ENCODE results near the gene ABCC9.
"Not testable (repeated sequence)": the region's sequence is repeated elsewhere in the genome, so short reads cannot be mapped to it uniquely, and the experiment has no call there.

ABCC9 gene

GRCh38 chr12:21934173-21934572, 7.1 kb downstream of the ABCC9 start:
- FAIRE-seq, result no peak
- no peak for DNase-seq (ENCODE audit: low spot score)

DNA sequence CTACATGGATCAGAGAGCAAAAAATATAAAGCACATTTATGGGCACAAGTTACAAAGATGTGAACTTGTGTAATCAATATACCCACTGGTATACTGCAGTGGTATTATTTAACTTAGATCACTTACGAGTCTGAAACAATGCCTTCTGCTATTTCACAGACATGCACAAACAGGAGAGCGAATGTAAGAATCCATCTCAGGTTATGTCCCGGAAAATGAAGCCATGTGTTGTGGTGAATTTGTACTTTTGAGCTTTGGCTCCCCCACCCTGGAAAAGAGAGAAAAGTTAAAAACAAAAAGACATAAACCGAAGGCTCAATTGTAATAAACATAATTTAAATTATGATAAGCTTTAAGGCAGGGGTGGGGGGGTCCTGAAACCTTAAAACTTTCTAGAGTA, 7.6 kb downstream of the ABCC9 start:
- no peak for FAIRE-seq
- no peak for DNase-seq (ENCODE audit: low spot score)

GRCh38 chr12:21929972-21930371, 11.3 kb downstream of the ABCC9 start:
- not testable (repeated sequence) for DNase-seq (ENCODE audit: low spot score); FAIRE-seq

GRCh38 chr12:21925296-21925913, 15.8 kb downstream of the ABCC9 start:
- DNase-seq (ENCODE audit: low spot score) (no peak), FAIRE-seq (no peak)

GRCh38 chr12:21921436-21921835, 19.8 kb downstream of the ABCC9 start:
- DNase-seq (ENCODE audit: low spot score) (no peak), FAIRE-seq (no peak)

DNA sequence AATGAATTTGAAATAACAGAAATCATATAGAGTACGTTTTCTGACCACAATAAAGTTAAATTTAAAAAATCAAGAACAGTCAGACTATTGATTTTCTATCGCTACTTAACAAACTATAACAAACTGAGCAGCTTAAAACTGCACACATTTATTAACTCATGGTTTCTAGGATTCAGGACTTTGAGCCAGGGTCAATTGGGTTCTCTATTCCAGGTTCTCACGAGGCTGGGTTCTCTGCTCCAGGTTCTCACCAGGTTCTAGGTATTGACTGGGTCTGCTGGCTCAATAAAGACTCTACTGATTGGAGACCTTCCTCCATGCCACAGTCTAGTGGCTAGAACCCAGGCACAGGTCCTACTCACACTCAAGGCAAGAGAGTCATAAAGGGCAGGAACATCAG, 22.8 kb downstream of the ABCC9 start:
- FAIRE-seq (no peak), DNase-seq (ENCODE audit: low spot score) (no peak)

- FAIRE-seq, result no peak
Observed at GRCh38 chr12:21913823-21914222, 27.4 kb downstream of the ABCC9 start.

DNA sequence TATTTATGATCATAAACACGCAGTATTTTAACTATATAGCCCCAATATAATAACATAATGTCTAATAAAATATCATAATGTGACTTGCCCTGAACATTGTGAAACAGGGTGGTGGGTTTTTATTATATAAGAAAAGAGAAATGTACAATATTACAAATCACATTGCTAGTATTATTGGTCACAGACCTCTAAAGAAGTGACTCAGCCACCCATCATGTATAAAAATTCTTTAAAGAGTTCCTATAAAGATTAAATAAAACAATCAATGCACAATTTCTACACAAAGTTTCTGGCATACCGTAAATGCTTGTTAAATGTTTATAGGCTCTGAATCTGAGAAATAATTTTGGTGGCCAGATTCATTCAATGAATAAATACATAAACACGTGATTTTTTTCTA, 28.9 kb downstream of the ABCC9 start:
- FAIRE-seq, result no peak
- no peak for DNase-seq (ENCODE audit: low spot score)

More at GRCh38 chr12:21913823-21914222, 27.4 kb downstream of the ABCC9 start:
- no peak for DNase-seq (ENCODE audit: low spot score)

DNA sequence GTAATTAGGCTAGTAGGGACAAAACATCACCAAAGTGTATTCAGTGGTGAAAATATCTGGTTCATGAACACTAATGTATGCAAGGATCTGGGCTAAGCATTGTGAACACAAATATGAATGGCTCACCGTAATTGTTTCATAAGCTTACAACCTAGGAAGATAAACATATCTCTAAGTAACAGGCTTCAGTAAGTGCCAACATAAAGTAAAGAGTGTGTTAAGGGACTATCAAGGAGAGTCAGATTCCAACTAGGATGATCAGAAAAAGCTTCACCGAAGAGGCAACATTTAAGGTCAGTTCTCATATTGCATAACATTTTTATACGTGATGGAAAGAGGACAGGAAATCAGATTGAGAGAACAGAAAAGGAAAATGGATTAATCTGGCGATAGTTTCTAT, 29.4 kb downstream of the ABCC9 start:
- no peak for FAIRE-seq

GRCh38 chr12:21910657-21911056, 30.6 kb downstream of the ABCC9 start:
- DNase-seq (ENCODE audit: low spot score) (no peak), FAIRE-seq (no peak)

More for the DNA sequence above, 29.4 kb downstream of the ABCC9 start:
- DNase-seq (ENCODE audit: low spot score), result no peak

DNA sequence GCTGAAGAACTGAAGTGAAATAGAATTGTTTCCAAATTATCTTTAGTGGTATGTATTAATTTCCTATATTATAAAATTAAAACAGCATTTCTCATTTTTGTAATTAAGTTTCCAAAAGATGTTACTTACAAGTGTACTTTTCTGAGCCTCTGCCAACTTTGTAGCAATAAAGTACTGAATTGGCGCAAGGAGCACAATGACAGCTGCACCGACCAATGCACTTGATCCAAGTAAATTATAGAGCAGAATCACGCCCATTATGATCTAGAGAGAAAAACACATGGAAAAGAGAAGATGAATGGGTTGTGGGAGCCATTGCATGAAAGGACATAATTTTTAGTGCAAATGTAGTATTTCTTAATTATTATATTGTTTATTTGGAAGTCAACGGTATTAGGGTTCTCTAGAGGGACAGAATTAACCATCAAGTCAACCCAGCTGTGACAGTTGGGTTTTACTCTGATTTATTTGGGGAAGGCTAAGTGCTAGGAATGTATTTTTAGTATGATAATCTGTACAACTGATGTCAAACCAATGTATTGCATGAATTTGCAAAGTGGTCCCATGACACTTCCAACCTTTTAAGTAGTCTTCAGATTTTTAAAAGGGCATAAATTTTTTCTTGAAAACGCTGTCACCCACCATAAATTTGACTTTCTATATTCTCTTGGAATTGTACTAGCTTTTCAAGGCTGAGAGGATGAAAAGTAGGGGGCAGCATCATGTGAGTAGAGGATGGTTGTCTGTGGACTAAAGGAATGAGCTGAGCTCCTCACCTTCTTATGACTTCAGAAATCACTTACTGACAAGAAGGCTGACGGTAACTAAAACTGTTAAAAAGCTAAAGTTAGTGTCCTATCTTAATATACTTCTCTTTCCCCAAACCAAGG, 33.0 kb downstream of the ABCC9 start:
- FAIRE-seq, result no peak
- DNase-seq (ENCODE audit: low spot score), result no peak

DNA sequence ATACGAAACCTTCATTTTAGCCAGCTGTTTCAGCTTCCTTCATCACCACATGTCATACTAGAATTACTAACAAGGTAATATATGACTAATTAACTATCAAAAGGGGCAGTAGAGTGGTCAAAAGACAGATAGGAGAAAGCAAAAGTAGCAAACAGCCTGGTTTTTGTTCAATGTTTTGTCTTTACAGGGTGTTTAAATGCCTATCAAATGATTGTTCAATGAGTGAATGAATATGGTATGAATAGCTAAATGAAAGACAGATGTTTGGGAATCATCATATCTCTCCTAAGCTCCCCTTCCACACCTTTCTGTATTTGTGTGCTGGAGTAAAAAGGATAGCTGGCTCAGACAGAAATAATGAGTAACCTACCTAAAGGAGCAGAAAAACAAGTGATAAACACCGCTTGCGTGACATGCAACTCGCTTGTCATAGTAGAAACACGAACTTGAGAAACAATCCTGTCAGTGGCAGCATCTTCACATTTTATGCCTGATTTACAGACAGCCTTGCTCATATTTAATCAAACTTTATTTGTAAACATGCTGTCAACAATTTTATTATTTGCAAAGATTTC, 34.2 kb downstream of the ABCC9 start:
- DNase-seq (ENCODE audit: low spot score) (no peak), FAIRE-seq (no peak)

DNA sequence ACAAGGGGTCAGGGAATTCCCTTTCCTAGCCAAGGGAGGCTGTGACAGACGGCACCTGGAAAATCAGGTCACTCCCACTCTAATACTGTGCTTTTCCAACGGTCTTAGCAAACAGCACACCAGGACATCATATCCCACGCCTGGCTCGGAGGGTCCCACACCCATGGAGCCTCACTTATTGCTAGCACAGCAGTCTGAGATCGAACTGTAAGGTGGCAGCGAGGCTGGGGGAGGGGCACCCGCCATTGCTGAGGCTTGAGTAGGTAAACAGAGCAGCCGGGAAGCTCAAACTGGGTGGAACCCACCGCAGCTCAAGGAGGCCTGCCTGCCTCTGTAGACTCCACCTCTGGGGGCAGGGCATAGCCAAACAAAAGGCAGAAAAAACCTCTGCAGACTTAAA, 41.7 kb downstream of the ABCC9 start:
- FAIRE-seq; DNase-seq (ENCODE audit: low spot score): not testable (repeated sequence)

DNA sequence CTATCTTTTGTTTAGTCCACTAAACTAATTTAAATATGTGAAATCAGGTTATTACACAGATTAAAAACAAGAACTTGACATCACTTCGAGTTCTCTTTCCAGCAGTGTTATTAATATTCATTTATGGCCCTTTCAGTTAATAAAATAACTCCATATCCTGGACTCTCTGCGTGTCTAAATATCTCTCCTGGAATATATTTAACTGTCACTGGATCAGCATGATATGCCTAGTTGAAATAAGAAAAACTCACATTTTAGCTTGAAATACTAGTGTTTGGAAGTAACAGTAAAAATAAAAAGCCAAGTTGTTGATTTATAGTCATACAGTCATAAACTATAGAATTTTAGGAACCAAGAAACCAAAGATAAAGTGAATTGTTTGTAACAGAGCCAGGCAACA, 45.6 kb downstream of the ABCC9 start:
- DNase-seq (ENCODE audit: low spot score) (no peak), FAIRE-seq (no peak)

DNA sequence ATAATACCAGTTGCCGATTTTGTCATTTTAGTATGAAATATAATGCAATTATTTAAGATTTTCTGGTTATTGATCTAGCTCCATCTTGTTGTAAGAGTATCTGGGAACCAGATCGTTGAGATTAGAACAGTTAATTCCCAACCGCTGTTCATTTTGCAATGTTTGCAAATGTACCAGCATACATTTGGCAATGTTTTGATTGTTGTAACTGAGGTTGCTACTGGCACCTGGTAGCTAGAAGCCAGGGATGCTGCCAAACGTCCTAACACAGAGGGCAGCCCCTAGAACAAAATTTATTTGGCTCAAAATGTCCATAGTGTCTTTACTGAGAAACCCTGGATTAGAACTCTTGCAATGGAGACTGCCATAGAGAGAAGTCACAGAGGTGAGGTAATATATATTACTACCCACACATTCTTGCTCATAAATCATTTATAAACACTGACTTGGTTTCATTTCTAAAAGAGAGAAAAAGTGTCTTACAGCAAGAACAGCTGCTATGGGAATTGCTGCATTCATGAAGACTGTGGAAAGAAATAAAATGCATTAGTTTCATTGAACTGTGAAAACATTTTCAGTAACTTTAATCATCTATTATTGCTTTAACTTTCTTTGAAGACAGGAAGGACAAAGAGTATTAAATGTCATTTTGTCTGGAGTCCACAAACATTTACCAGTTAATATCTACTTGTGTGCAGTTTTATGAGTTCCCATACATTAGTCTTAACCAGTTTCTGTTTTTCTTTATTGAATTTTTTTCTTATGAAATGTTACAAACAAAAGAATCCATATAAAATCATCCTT, 46.2 kb downstream of the ABCC9 start:
- FAIRE-seq (no peak), DNase-seq (ENCODE audit: low spot score) (no peak)

DNA sequence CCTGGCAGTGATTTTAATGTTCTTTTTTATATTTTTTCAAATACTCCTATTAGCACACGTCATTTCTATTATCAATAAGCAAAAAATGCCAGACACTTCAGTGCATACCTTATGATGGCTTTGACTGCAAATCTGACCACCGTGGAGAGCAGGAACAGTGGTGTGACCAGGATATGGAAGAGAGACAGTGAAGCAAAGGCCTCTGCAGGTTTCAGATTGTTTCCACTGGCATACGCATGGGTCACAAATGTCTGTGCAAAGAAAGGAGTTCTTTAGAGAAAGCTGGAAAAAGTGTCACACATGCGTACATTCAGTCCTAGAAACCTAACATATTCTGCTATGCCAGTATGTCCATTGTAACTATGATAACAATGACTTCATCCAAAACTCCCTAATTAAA, 47.3 kb downstream of the ABCC9 start:
- FAIRE-seq (no peak), DNase-seq (ENCODE audit: low spot score) (no peak)

DNA sequence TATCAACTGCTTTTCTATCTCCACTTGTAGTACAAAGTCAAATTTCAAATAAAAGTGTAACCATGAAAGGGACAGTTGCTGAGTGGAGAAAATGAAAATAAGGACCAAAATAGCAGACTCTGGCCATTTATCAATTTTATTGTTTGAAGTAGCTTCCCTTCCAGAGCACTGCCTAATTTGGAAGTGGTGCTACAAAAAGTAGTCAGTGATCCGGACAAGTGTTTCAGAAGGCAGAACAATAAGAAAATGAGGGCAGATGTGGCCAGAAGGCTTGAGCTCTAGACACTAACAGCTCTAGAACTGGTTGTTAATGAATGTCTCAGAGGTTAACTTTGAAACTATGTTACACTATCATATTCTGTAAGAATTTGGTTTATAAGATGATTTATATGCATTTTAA, 48.9 kb downstream of the ABCC9 start:
- FAIRE-seq, result no peak
- no peak for DNase-seq (ENCODE audit: low spot score)

DNA sequence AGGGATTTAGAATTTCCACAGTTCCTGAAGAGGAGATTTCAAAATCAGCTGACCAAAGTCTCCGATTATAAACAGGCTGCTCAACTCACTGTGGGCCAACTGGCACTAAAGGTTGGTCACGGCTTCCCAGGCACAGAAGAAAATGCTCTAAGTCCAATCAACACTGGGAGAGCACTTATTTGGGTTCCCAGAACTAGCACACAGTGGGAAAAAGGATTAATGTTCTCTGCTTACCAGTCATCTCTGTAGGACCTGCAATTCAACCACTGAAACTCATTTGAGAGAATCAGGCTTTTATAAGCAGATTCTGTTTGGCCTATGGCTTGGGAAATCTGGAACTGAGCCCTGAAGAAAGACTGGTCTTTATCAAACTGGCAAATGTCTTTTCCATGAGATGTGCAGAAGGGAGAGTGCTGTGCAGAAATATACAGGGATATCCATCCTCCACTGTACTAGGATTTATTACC, 49.4 kb downstream of the ABCC9 start:
- FAIRE-seq (no peak), DNase-seq (ENCODE audit: low spot score) (no peak)

GRCh38 chr12:21888276-21888863, 52.9 kb downstream of the ABCC9 start:
- no peak for DNase-seq (ENCODE audit: low spot score)
- no peak for FAIRE-seq

- DNase-seq (ENCODE audit: low spot score) (no peak), FAIRE-seq (no peak)
Observed at GRCh38 chr12:21884936-21885335, 56.3 kb downstream of the ABCC9 start.

DNA sequence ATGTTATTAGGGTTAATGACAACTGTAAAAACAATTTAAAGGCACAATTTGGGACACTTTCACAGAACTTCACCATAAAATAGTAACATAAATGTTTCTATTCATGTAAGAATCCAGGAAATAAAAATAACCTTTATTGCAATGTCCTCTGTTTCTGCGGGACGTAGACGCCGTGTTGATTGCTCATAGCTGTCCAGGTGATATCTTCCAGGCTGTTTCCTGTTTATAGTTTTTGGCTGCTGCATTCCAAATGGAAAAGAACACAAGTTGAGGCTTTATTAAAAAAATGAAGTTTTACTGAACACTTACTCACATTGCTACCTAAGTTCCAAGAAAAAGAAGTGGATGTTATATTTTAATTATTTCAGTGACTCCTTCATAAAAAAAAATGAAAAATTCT, 58.6 kb downstream of the ABCC9 start:
- FAIRE-seq, result no peak
- no peak for DNase-seq (ENCODE audit: low spot score)

Data from urothelium cell line (cell line).